A673 (cell line): ENCODE data around the gene MYOZ2.

Experiments
- EZH2 ChIP-seq: fragments of 200-600 bp; sonication (generic); IDR thresholded peaks from 2 replicates; pipeline ENCODE4 v1.6.1; 2017; ENCODE audit warnings: borderline replicate concordance, low read depth, mild to moderate bottlenecking, mixed read lengths, antibody characterized with exemption, low read length; ENCODE audit not compliant: poor library complexity, severe bottlenecking
- TF ChIP-seq, protein P1 (sequence below): fragments of 300-800, 200-600 bp; sonication (generic); conservative IDR thresholded peaks from 2 replicates; pipeline ENCODE4 v1.5.1; 2017; ENCODE audit warnings: low read depth, mild to moderate bottlenecking, antibody characterized with exemption, low read length, moderate library complexity, mixed read lengths

DNA sequence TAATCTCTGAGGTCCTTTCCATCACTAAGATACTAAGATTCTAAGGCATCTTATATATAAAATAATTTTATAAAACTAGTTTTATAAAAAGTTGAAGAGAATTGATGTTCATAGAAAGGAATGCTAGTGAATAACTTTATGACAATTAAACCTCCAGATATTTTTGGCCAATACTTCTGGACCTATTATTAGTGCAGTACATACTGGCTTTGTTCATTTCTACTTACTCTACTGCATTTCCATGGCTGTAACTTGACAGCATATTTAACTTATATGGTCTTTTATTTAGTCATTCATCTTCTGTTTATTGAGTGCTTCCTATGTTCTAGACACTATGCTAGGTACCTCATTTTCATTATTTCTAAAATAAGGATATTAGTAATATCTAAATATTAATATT is 70.1 kb downstream of the MYOZ2 start:
- TF ChIP-seq, protein P1, sequence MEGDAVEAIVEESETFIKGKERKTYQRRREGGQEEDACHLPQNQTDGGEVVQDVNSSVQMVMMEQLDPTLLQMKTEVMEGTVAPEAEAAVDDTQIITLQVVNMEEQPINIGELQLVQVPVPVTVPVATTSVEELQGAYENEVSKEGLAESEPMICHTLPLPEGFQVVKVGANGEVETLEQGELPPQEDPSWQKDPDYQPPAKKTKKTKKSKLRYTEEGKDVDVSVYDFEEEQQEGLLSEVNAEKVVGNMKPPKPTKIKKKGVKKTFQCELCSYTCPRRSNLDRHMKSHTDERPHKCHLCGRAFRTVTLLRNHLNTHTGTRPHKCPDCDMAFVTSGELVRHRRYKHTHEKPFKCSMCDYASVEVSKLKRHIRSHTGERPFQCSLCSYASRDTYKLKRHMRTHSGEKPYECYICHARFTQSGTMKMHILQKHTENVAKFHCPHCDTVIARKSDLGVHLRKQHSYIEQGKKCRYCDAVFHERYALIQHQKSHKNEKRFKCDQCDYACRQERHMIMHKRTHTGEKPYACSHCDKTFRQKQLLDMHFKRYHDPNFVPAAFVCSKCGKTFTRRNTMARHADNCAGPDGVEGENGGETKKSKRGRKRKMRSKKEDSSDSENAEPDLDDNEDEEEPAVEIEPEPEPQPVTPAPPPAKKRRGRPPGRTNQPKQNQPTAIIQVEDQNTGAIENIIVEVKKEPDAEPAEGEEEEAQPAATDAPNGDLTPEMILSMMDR: no peak
- no peak for TF ChIP-seq EZH2
